IPS-18a (cell line): ENCODE measurements around the gene LANCL2.

Source experiments
- H3K27ac ChIP-seq: one replicate; pipeline ENCODE4 v1.5.1; 2013; ENCODE audit warnings: low read length
- H3K27me3 ChIP-seq: one replicate; pipeline ENCODE4 v1.6.1; 2013; ENCODE audit warnings: mild to moderate bottlenecking, low read length; ENCODE audit not compliant: control insufficient read depth, insufficient read depth
- H3K36me3 ChIP-seq: one replicate; pipeline ENCODE4 v1.6.1; 2013; ENCODE audit warnings: low read depth, low read length; ENCODE audit not compliant: control insufficient read depth
- H3K4me1 ChIP-seq: one replicate; pipeline ENCODE4 v1.6.1; 2013; ENCODE audit warnings: low read depth, low read length; ENCODE audit not compliant: control insufficient read depth
- H3K4me3 ChIP-seq: one replicate; pipeline ENCODE4 v1.5.1; 2013; ENCODE audit warnings: low read length
- H3K9ac ChIP-seq: one replicate; pipeline ENCODE4 v1.6.1; 2013; ENCODE audit warnings: mild to moderate bottlenecking, low read length, moderate library complexity
- H3K9me3 ChIP-seq: one replicate; pipeline ENCODE4 v1.6.1; 2013; ENCODE audit warnings: low read depth, low read length; ENCODE audit not compliant: control insufficient read depth

Gene LANCL2

GRCh38 chr7:55444786-55445185 lies 79.6 kb downstream of the LANCL2 start:
- H3K27me3 ChIP-seq = no peaks in the 10 kb centered on the region
- no peak overlapping the region for H3K9ac ChIP-seq
- no peaks in the 10 kb centered on the region for H3K9me3 ChIP-seq
- no peaks in the 10 kb centered on the region for H3K4me1 ChIP-seq
- no peak overlapping the region for H3K4me3 ChIP-seq
- no peak overlapping the region for H3K27ac ChIP-seq
- H3K36me3 ChIP-seq = no peaks in the 10 kb centered on the region

- Histone ChIP-seq H3K4me3 (no peak overlapping the region), H3K9me3 (no peaks in the 10 kb centered on the region), H3K36me3 (no peaks in the 10 kb centered on the region), H3K27me3 (no peaks in the 10 kb centered on the region), H3K9ac (no peak overlapping the region), H3K4me1 (no peaks in the 10 kb centered on the region), H3K27ac (no peak overlapping the region)
Measured at GRCh38 chr7:55448526-55448925, 83.4 kb downstream of the LANCL2 start.

GRCh38 chr7:55449205-55449991 lies 84.3 kb downstream of the LANCL2 start:
- H3K9ac ChIP-seq = no peak overlapping the region
- H3K27ac ChIP-seq = no peak overlapping the region
- no peak overlapping the region for H3K4me3 ChIP-seq
- H3K4me1 ChIP-seq = no peaks in the 10 kb centered on the region
- H3K27me3 ChIP-seq = no peaks in the 10 kb centered on the region
- H3K36me3 ChIP-seq = no peaks in the 10 kb centered on the region
- H3K9me3 ChIP-seq = no peaks in the 10 kb centered on the region

DNA sequence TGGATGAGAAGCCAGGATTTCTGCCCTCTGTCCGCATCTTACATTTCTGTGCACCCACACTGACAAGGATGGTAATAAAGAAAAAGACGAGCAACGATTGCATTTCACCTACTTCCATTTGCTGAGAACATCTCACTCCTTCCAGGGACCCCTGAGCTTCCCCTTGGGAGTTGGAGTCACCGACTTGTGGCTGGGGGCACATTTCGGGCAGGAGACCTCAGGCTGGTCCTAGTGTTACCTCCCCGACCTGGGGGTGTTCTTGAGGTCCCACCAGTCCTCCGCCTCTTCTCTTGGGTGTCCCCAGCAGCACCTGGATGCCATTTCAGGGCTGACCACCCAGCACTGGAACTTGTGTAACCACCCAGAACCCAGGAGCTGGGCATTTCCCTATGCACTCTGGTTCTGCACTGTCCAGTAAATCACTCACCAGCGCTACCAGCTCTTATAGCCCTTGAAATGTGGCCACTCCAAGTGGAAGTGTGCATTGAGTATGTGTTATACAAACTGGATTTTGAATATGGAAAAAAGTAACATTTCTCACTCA lies 84.9 kb downstream of the LANCL2 start:
- Histone ChIP-seq H3K9me3 (no peaks in the 10 kb centered on the region), H3K9ac (no peak overlapping the region), H3K27me3 (no peaks in the 10 kb centered on the region), H3K27ac (no peak overlapping the region), H3K4me3 (no peak overlapping the region), H3K36me3 (no peaks in the 10 kb centered on the region), H3K4me1 (no peaks in the 10 kb centered on the region)

GRCh38 chr7:55452971-55453370 lies 87.8 kb downstream of the LANCL2 start:
- Histone ChIP-seq H3K4me3 (no peak overlapping the region), H3K4me1 (no peaks in the 10 kb centered on the region), H3K36me3 (no peaks in the 10 kb centered on the region), H3K27me3 (no peaks in the 10 kb centered on the region), H3K27ac (no peak overlapping the region), H3K9me3 (peaks cover 3% of the 10 kb centered on the region), H3K9ac (no peak overlapping the region)

- peaks cover 27% of the 10 kb centered on the region for H3K9me3 ChIP-seq
Measured at GRCh38 chr7:55457801-55458200, 92.7 kb downstream of the LANCL2 start.

GRCh38 chr7:55458351-55458750 lies 93.2 kb downstream of the LANCL2 start:
- no peak overlapping the region for H3K4me3 ChIP-seq
- peaks cover 27% of the 10 kb centered on the region for H3K9me3 ChIP-seq
- H3K9ac ChIP-seq = no peak overlapping the region
- no peaks in the 10 kb centered on the region for H3K27me3 ChIP-seq
- H3K36me3 ChIP-seq = no peaks in the 10 kb centered on the region
- H3K4me1 ChIP-seq = no peaks in the 10 kb centered on the region
- H3K27ac ChIP-seq = no peak overlapping the region

More at GRCh38 chr7:55457801-55458200, 92.7 kb downstream of the LANCL2 start:
- Histone ChIP-seq H3K36me3 (no peaks in the 10 kb centered on the region), H3K4me1 (no peaks in the 10 kb centered on the region), H3K27me3 (no peaks in the 10 kb centered on the region), H3K4me3 (no peak overlapping the region), H3K9ac (no peak overlapping the region), H3K27ac (no peak overlapping the region)

DNA sequence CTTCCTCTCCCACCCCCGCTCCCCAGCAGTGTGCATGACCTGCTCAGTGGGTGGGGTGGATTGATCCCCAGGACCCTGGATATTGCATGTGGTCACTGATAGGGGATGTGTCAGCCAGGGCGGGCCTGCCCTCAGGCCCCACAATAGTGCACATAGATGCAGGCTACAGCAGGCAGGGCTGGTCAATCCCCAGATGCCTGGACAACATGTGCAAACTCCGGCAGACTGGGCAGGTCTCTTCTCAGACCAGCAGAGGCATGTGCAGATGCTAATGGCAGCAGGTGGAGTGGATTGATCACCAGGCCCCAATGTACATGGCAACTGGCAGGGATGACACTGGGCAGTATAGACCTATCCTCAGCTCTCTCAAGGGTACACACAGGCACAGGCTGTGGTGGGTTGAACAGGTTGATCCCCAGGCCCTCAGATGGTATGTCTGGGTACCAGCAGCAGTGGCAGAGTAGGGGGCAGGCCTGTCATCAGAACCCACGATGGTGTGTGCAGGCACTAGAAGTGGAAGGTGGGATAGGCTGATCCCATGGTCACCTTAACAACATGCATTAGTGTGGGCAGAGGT lies 98.6 kb downstream of the LANCL2 start:
- Histone ChIP-seq H3K4me1 (no peaks in the 10 kb centered on the region), H3K9me3 (peaks cover 32% of the 10 kb centered on the region), H3K36me3 (no peaks in the 10 kb centered on the region), H3K27ac (no peak overlapping the region), H3K9ac (no peak overlapping the region), H3K4me3 (no peak overlapping the region), H3K27me3 (no peaks in the 10 kb centered on the region)

- H3K9me3 ChIP-seq = peaks cover 25% of the 10 kb centered on the region
- H3K27me3 ChIP-seq = no peaks in the 10 kb centered on the region
- no peak overlapping the region for H3K4me3 ChIP-seq
- no peak overlapping the region for H3K9ac ChIP-seq
- no peaks in the 10 kb centered on the region for H3K4me1 ChIP-seq
- no peak overlapping the region for H3K27ac ChIP-seq
- H3K36me3 ChIP-seq = no peaks in the 10 kb centered on the region
Measured at GRCh38 chr7:55464422-55464821, 99.3 kb downstream of the LANCL2 start.

- H3K4me1 ChIP-seq = no peaks in the 10 kb centered on the region
- no peaks in the 10 kb centered on the region for H3K36me3 ChIP-seq
- H3K9me3 ChIP-seq = peaks cover 14% of the 10 kb centered on the region
- H3K27ac ChIP-seq = no peak overlapping the region
- no peak overlapping the region for H3K9ac ChIP-seq
- no peak overlapping the region for H3K4me3 ChIP-seq
- no peaks in the 10 kb centered on the region for H3K27me3 ChIP-seq
Measured at GRCh38 chr7:55465691-55466090, 100.6 kb downstream of the LANCL2 start.

DNA sequence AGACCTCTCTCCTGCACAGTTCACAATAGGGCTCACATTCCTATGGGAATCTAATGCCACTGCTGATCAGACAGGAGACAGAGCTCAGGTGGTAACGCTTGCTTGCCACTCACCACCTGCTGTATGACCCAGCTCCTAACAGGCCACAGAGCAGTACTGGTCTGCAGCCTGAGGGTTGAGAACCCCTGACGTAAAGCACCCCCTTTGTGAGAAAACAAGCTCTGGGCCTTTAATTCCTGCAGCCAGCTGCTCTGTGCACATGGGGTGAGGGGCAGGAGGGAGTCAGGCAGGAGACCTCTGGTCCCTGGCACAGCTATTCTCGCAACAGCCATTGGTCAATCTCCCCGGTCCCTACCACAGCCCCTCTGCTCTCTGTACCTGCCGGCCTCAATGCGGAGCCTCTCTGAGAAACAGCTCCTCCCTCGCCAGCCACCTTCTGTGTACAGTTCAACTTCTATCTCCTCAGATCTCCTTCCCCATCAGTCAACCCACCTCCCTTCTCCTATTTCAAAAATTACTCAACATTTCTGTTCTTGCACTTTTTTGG lies 102.0 kb downstream of the LANCL2 start:
- Histone ChIP-seq H3K4me1 (no peaks in the 10 kb centered on the region), H3K27ac (no peak overlapping the region), H3K9ac (no peak overlapping the region), H3K27me3 (no peaks in the 10 kb centered on the region), H3K9me3 (peaks cover 11% of the 10 kb centered on the region), H3K4me3 (no peak overlapping the region), H3K36me3 (no peaks in the 10 kb centered on the region)
